IMR-90 (cell line): ENCODE measurements around the gene SF3A1. TPM values are rescaled to one million over a fixed set of nuclear protein-coding genes. Genes with fewer than 3 reads are reported as not detected.

ENCODE experiments used
- ATAC-seq: fragments of 200-7000 bp; cut with Tn5 transposase; 2 replicates; pipeline ENCODE4 v1.9.1; 2020; ENCODE audit warnings: low read depth, mild to moderate bottlenecking, moderate library complexity
- BruUV-seq: library from RNA; stranded (reverse); fragments of 400-500 nt; replicated peaks from 2 replicates; lab custom pipeline; 2021; lab: Mats Ljungman, UMichigan
- CTCF ChIA-PET: fragments of 300-600 bp; formaldehyde crosslinking; extraction: SDS; loops from one replicate; lab custom pipeline; 2021; ENCODE audit warnings: antibody characterized with exemption; lab: Yijun Ruan, JAX
- POLR2A ChIA-PET: fragments of 300-600 bp; sonication (Branson Sonifier 250); formaldehyde crosslinking; loops from one replicate; lab custom pipeline; 2022; ENCODE audit warnings: antibody characterized with exemption; ENCODE audit not compliant: unreplicated experiment; lab: Charles Lee
- DNase-seq: peaks from one replicate; pipeline ENCODE4 v3.0.0; 2013
- H2AFZ ChIP-seq: replicated peaks from 2 replicates; pipeline ENCODE3; 2013; ENCODE audit warnings: low read length, mild to moderate bottlenecking; ENCODE audit not compliant: poor library complexity
- H2AK5ac ChIP-seq: 2 replicates; pipeline ENCODE4 v1.6.1; 2013; ENCODE audit warnings: low read depth, low read length, inconsistent platforms
- H2AK9ac ChIP-seq: replicated peaks from 2 replicates; pipeline ENCODE3; 2013; ENCODE audit warnings: mild to moderate bottlenecking, low read depth, low read length, moderate library complexity; ENCODE audit not compliant: poor library complexity
- H2BK120ac ChIP-seq: 2 replicates; pipeline ENCODE4 v1.6.1; 2013; ENCODE audit warnings: low read depth, low read length, inconsistent platforms
- H2BK15ac ChIP-seq: 3 replicates; pipeline ENCODE4 v1.6.1; 2013; ENCODE audit warnings: low read depth, low read length, inconsistent platforms
- H2BK20ac ChIP-seq: 2 replicates; pipeline ENCODE4 v1.6.1; 2013; ENCODE audit warnings: low read depth, mild to moderate bottlenecking, inconsistent platforms, low read length, moderate library complexity
- H2BK5ac ChIP-seq: 2 replicates; pipeline ENCODE4 v1.6.1; 2013; ENCODE audit warnings: mild to moderate bottlenecking, low read depth, low read length, inconsistent platforms; ENCODE audit not compliant: poor library complexity, severe bottlenecking
- H3K14ac ChIP-seq: replicated peaks from 2 replicates; pipeline ENCODE4 v1.6.1; 2013; ENCODE audit warnings: low read depth, low read length, inconsistent platforms
- H3K18ac ChIP-seq: 2 replicates; pipeline ENCODE4 v1.6.1; 2013; ENCODE audit warnings: low read depth, low read length, control low read depth
- H3K23ac ChIP-seq: 2 replicates; pipeline ENCODE4 v1.6.1; 2013; ENCODE audit warnings: low read depth, low read length, inconsistent platforms
- H3K27ac ChIP-seq: 2 replicates; pipeline ENCODE4 v1.5.1; 2013; ENCODE audit warnings: mild to moderate bottlenecking, control low read depth, low read length; ENCODE audit not compliant: insufficient read depth
- H3K27me3 ChIP-seq: 2 replicates; pipeline ENCODE4 v1.6.1; 2013; ENCODE audit warnings: low read length; ENCODE audit not compliant: control insufficient read depth, insufficient read depth
- H3K36me3 ChIP-seq: 2 replicates; pipeline ENCODE4 v1.6.1; 2013; ENCODE audit warnings: low read length, mixed read lengths; ENCODE audit not compliant: control insufficient read depth, insufficient read depth
- H3K4ac ChIP-seq: 2 replicates; pipeline ENCODE4 v1.6.1; 2013; ENCODE audit warnings: low read depth, low read length, inconsistent platforms
- H3K4me1 ChIP-seq: 2 replicates; pipeline ENCODE4 v1.6.1; 2013; ENCODE audit warnings: low read length, mixed read lengths; ENCODE audit not compliant: control insufficient read depth, insufficient read depth
- H3K4me2 ChIP-seq: 2 replicates; pipeline ENCODE4 v1.6.1; 2013; ENCODE audit warnings: low read depth, mild to moderate bottlenecking, control low read depth, low read length, moderate library complexity
- H3K4me3 ChIP-seq: 2 replicates; pipeline ENCODE4 v1.5.1; 2013; ENCODE audit warnings: low read depth, mild to moderate bottlenecking, control low read depth, low read length, moderate library complexity; ENCODE audit not compliant: insufficient read depth
- H3K56ac ChIP-seq: 2 replicates; pipeline ENCODE4 v1.6.1; 2013; ENCODE audit warnings: low read length, inconsistent platforms; ENCODE audit not compliant: insufficient read depth; ENCODE audit errors: extremely low read depth
- H3K79me1 ChIP-seq, 2 experiments: 2 replicates each; pipeline ENCODE4 v1.6.1; 2013; ENCODE audit warnings: low read length in 2 of 2, inconsistent platforms in 1 of 2, low read depth in 1 of 2
- H3K9ac ChIP-seq: 2 replicates; pipeline ENCODE4 v1.6.1; 2013; ENCODE audit warnings: low read depth, low read length, control low read depth
- H3K9me1 ChIP-seq: 2 replicates; pipeline ENCODE4 v1.6.1; 2013; ENCODE audit warnings: low read length, inconsistent platforms; ENCODE audit not compliant: insufficient read depth
- H3K9me3 ChIP-seq: 2 replicates; pipeline ENCODE4 v1.6.1; 2013; ENCODE audit warnings: low read length; ENCODE audit not compliant: control insufficient read depth, insufficient read depth
- H4K20me1 ChIP-seq: 2 replicates; pipeline ENCODE4 v1.6.1; 2013; ENCODE audit warnings: low read length, inconsistent platforms; ENCODE audit not compliant: insufficient read depth
- H4K5ac ChIP-seq: 2 replicates; pipeline ENCODE4 v1.6.1; 2013; ENCODE audit warnings: mild to moderate bottlenecking, low read depth, low read length, control low read depth
- H4K8ac ChIP-seq, 2 experiments: 2 replicates each; pipeline ENCODE4 v1.6.1; 2013; ENCODE audit warnings: low read depth in 2 of 2, low read length in 2 of 2, control low read depth in 1 of 2, inconsistent platforms in 1 of 2
- H4K91ac ChIP-seq: 2 replicates; pipeline ENCODE4 v1.6.1; 2013; ENCODE audit warnings: low read depth, low read length, inconsistent platforms; ENCODE audit not compliant: insufficient read depth
- BHLHE40 ChIP-seq: fragments of 150-350 bp; IDR thresholded peaks from 2 replicates; pipeline ENCODE4 v1.6.1; 2016; ENCODE audit warnings: mild to moderate bottlenecking, low read depth, low read length
- CEBPB ChIP-seq: IDR thresholded peaks from 2 replicates; pipeline ENCODE4 v1.6.1; 2012; ENCODE audit warnings: low read depth, low read length, improper control_type of control experiment
- CHD1 ChIP-seq: IDR thresholded peaks from 2 replicates; pipeline ENCODE4 v1.6.1; 2012; ENCODE audit warnings: low read depth, low read length, improper control_type of control experiment
- FOS ChIP-seq: fragments of 150-350 bp; IDR thresholded peaks from 2 replicates; pipeline ENCODE4 v1.6.1; 2016; ENCODE audit warnings: low read depth, low read length
- MAFK ChIP-seq: IDR thresholded peaks from 2 replicates; pipeline ENCODE4 v1.6.1; 2012; ENCODE audit warnings: low read depth, low read length, improper control_type of control experiment
- MAZ ChIP-seq: IDR thresholded peaks from 2 replicates; pipeline ENCODE4 v1.6.1; 2012; ENCODE audit warnings: low read depth, mild to moderate bottlenecking, low read length, improper control_type of control experiment, moderate library complexity, borderline replicate concordance
- MXI1 ChIP-seq: IDR thresholded peaks from 2 replicates; pipeline ENCODE4 v1.6.1; 2012; ENCODE audit warnings: low read depth, mild to moderate bottlenecking, low read length, moderate library complexity, borderline replicate concordance
- NFE2L2 ChIP-seq: fragments of 150-350 bp; IDR thresholded peaks from 2 replicates; pipeline ENCODE4 v1.6.1; 2016; ENCODE audit warnings: low read depth, mild to moderate bottlenecking, low read length
- POLR2A ChIP-seq: IDR thresholded peaks from 2 replicates; pipeline ENCODE4 v1.6.1; 2012; ENCODE audit warnings: mild to moderate bottlenecking, low read depth, low read length
- RAD21 ChIP-seq: IDR thresholded peaks from 2 replicates; pipeline ENCODE4 v1.6.1; 2012; ENCODE audit warnings: low read length, improper control_type of control experiment
- RCOR1 ChIP-seq: IDR thresholded peaks from 2 replicates; pipeline ENCODE4 v1.6.1; 2012; ENCODE audit warnings: mild to moderate bottlenecking, low read length, improper control_type of control experiment; ENCODE audit not compliant: insufficient replicate concordance
- RFX5 ChIP-seq: IDR thresholded peaks from 2 replicates; pipeline ENCODE4 v1.8.0; 2012; ENCODE audit warnings: low read depth, mild to moderate bottlenecking, low read length, moderate library complexity
- SMC3 ChIP-seq: fragments of 150-350 bp; IDR thresholded peaks from 2 replicates; pipeline ENCODE4 v1.6.1; 2016; ENCODE audit warnings: low read depth, mild to moderate bottlenecking, antibody characterized with exemption, low read length, moderate library complexity
- WGBS, 2 experiments: methylation state at CpG; one replicate each; pipeline versions ENCODE4 v1.1.5 to v1.1.7; 2013; ENCODE audit warnings: missing lambda C conversion rate in 2 of 2; ENCODE audit not compliant: insufficient read length in 1 of 2; ENCODE audit errors: extremely low coverage in 2 of 2; 5-methylcytosine and 5-hydroxymethylcytosine counted together
- dilution Hi-C: fragments of 300-500 bp; cut with HindIII; formaldehyde crosslinking; loops from one replicate; pipeline ENCODE4 v1.14.3; 2018; ENCODE audit warnings: low sequenced_read_pairs; ENCODE audit not compliant: unreplicated experiment
- in situ Hi-C: fragments of 300-500 bp; cut with MboI; formaldehyde crosslinking; loops from 3 replicates; pipeline ENCODE4 v1.14.3; 2019; ENCODE audit warnings: low sequenced_read_pairs, inconsistent platforms, mixed read lengths
- intact Hi-C: fragments of 100-400 bp; cut with micrococcal nuclease; formaldehyde crosslinking; loops from 2 replicates; pipeline ENCODE4 v1.10.0; 2022
- polyA plus RNA-seq, 3 experiments: library from polyadenylated mRNA; depleted of rRNA; stranded (reverse); fragments of >200 nt; gene quantifications; 2 replicates each; pipeline ENCODE4 v1.2.3, GENCODE V29; 2012; ENCODE audit warnings: low replicate concordance in 1 of 3
- total RNA-seq: library from RNA; depleted of rRNA; stranded (reverse); fragments of >200 nt; gene quantifications from 2 replicates; pipeline ENCODE4 v1.2.3, GENCODE V29; 2012
- TF ChIP-seq, protein P1 (sequence below): fragments of 150-350 bp; IDR thresholded peaks from 2 replicates; pipeline ENCODE4 v1.6.1; 2017; ENCODE audit warnings: mild to moderate bottlenecking, antibody characterized with exemption, low read length, low read depth
- TF ChIP-seq, protein P2 (sequence below): fragments of 150-350 bp; IDR thresholded peaks from 2 replicates; pipeline ENCODE4 v1.6.1; 2016; ENCODE audit warnings: low read depth, mild to moderate bottlenecking, low read length, moderate library complexity, borderline replicate concordance
- TF ChIP-seq, protein P3 (sequence below): conservative IDR thresholded peaks from 2 replicates; pipeline ENCODE4 v1.5.1; 2012; ENCODE audit warnings: mild to moderate bottlenecking, low read depth, low read length, improper control_type of control experiment

SF3A1 gene
- total and polyA plus RNA-seq, 2 of the 4 experiments (the other 2 are of a cell fraction): 36.9 to 67.2 TPM

DNA sequence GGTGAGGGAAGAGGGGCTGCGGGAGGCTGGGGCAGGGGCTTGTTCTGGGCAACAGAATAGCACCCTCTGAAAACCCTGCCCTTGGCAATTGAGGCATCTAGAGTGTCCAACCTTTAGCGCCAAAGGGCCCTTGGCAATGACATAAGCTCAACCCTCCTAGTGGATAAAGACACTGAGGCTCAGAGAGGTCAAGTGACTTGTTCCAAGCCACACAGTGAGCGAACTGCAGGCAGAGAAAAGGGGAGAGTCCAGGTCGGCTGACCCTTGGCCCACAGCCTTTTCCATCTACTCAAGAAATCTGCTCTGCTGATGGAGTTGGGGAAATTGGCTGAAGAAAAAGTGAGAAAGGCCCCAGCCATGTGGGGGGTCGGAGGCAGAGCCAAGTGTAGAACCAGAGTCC is 43.0 kb upstream of the SF3A1 start:
- Histone ChIP-seq H2AK5ac (no peak overlapping the region), H3K4me2 (no peak overlapping the region), H4K91ac (no peak overlapping the region), H3K36me3 (peaks cover 4% of the 10 kb centered on the region; the same call in 1 of the 2 replicates), H3K14ac (no peak overlapping the region), H2BK5ac (no peak overlapping the region), H3K27me3 (no peaks in the 10 kb centered on the region), H2BK120ac (no peak overlapping the region), H2BK15ac (no peak overlapping the region), H2AK9ac (no peak overlapping the region), H3K9me1 (peaks cover 13% of the 10 kb centered on the region), H2BK20ac (no peak overlapping the region), H4K5ac (no peak overlapping the region), H4K8ac (no peak overlapping the region), H3K4ac (no peak overlapping the region), H4K20me1 (peaks cover 16% of the 10 kb centered on the region), H3K18ac (no peak overlapping the region), H3K9me3 (no peaks in the 10 kb centered on the region), H3K23ac (no peak overlapping the region), H3K56ac (no peak overlapping the region), H3K79me1 (peaks cover 27 to 47% of the 10 kb centered on the region in 2 experiments), H3K4me3 (no peak overlapping the region), H3K9ac (no peak overlapping the region), H3K27ac (no peak overlapping the region), H2AFZ (no peak overlapping the region), H3K4me1 (peaks cover 14% of the 10 kb centered on the region)
- BruUV-seq: no TSS peak
- ChIA-PET CTCF (no interaction called here), POLR2A (no interaction called here)
- ATAC-seq (no peak), DNase-seq (no peak)
- TF ChIP-seq NFE2L2 (no peak), CHD1 (no peak), MAZ (no peak), POLR2A (no peak), BHLHE40 (no peak), SMC3 (no peak), FOS (no peak), MAFK (no peak), CEBPB (no peak), RFX5 (no peak), RAD21 (no peak), RCOR1 (no peak), MXI1 (no peak)
- TF ChIP-seq, protein P1, sequence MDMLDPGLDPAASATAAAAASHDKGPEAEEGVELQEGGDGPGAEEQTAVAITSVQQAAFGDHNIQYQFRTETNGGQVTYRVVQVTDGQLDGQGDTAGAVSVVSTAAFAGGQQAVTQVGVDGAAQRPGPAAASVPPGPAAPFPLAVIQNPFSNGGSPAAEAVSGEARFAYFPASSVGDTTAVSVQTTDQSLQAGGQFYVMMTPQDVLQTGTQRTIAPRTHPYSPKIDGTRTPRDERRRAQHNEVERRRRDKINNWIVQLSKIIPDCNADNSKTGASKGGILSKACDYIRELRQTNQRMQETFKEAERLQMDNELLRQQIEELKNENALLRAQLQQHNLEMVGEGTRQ: no peak
- TF ChIP-seq, protein P2, sequence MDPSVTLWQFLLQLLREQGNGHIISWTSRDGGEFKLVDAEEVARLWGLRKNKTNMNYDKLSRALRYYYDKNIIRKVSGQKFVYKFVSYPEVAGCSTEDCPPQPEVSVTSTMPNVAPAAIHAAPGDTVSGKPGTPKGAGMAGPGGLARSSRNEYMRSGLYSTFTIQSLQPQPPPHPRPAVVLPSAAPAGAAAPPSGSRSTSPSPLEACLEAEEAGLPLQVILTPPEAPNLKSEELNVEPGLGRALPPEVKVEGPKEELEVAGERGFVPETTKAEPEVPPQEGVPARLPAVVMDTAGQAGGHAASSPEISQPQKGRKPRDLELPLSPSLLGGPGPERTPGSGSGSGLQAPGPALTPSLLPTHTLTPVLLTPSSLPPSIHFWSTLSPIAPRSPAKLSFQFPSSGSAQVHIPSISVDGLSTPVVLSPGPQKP: no peak
- TF ChIP-seq, protein P3, sequence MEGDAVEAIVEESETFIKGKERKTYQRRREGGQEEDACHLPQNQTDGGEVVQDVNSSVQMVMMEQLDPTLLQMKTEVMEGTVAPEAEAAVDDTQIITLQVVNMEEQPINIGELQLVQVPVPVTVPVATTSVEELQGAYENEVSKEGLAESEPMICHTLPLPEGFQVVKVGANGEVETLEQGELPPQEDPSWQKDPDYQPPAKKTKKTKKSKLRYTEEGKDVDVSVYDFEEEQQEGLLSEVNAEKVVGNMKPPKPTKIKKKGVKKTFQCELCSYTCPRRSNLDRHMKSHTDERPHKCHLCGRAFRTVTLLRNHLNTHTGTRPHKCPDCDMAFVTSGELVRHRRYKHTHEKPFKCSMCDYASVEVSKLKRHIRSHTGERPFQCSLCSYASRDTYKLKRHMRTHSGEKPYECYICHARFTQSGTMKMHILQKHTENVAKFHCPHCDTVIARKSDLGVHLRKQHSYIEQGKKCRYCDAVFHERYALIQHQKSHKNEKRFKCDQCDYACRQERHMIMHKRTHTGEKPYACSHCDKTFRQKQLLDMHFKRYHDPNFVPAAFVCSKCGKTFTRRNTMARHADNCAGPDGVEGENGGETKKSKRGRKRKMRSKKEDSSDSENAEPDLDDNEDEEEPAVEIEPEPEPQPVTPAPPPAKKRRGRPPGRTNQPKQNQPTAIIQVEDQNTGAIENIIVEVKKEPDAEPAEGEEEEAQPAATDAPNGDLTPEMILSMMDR: no peak
- WGBS, 2 experiments: 100% methylated on average over 1 of the region's 5 CpGs; no CpG with 5 or more reads in 1 of the 2 experiments
- intact Hi-C loops: no loop called here
- dilution Hi-C loops: no loop called here
- in situ Hi-C loops: loop anchor here (10.0 kb wide), 2 partner anchors 85 to 295 kb away; no protein-coding TSS in a partner anchor
